Rectal smooth muscle tissue (tissue), 1 donor: ENCODE measurements around the gene FARSB.

Experiments
- H3K27ac ChIP-seq: one replicate; pipeline ENCODE4 v1.7.0; 2013; ENCODE audit warnings: low read depth, low read length, inconsistent platforms
- H3K27me3 ChIP-seq: one replicate; pipeline ENCODE4 v1.7.0; 2013; ENCODE audit warnings: low read length; ENCODE audit not compliant: control insufficient read depth, insufficient read depth
- H3K36me3 ChIP-seq: one replicate; pipeline ENCODE4 v1.7.0; 2013; ENCODE audit warnings: low read length; ENCODE audit not compliant: control insufficient read depth, insufficient read depth
- H3K4me1 ChIP-seq: one replicate; pipeline ENCODE4 v1.7.0; 2013; ENCODE audit warnings: low read length; ENCODE audit not compliant: control insufficient read depth, insufficient read depth
- H3K4me3 ChIP-seq: one replicate; pipeline ENCODE4 v1.7.0; 2013; ENCODE audit warnings: low read length
- H3K9ac ChIP-seq: one replicate; pipeline ENCODE4 v1.7.0; 2013; ENCODE audit warnings: low read length

Gene FARSB

GRCh38 chr2:222525811-222526210, 130.1 kb downstream of the FARSB start:
- Histone ChIP-seq H3K27ac (no peak overlapping the region), H3K9ac (no peak overlapping the region), H3K27me3 (no peaks in the 10 kb centered on the region), H3K4me1 (no peaks in the 10 kb centered on the region), H3K36me3 (no peaks in the 10 kb centered on the region), H3K4me3 (no peak overlapping the region)

GRCh38 chr2:222523783-222524544, 131.9 kb downstream of the FARSB start:
- Histone ChIP-seq H3K4me3 (no peak overlapping the region), H3K4me1 (no peaks in the 10 kb centered on the region), H3K9ac (no peak overlapping the region), H3K36me3 (no peaks in the 10 kb centered on the region), H3K27ac (no peak overlapping the region), H3K27me3 (no peaks in the 10 kb centered on the region)

GRCh38 chr2:222522082-222522481, 133.8 kb downstream of the FARSB start:
- no peak overlapping the region for H3K27ac ChIP-seq
- no peaks in the 10 kb centered on the region for H3K4me1 ChIP-seq
- H3K4me3 ChIP-seq = no peak overlapping the region
- no peak overlapping the region for H3K9ac ChIP-seq
- H3K36me3 ChIP-seq = no peaks in the 10 kb centered on the region
- no peaks in the 10 kb centered on the region for H3K27me3 ChIP-seq

GRCh38 chr2:222521099-222521498, 134.8 kb downstream of the FARSB start:
- no peak overlapping the region for H3K9ac ChIP-seq
- no peak overlapping the region for H3K27ac ChIP-seq
- no peak overlapping the region for H3K4me3 ChIP-seq
- H3K36me3 ChIP-seq = no peaks in the 10 kb centered on the region
- H3K27me3 ChIP-seq = no peaks in the 10 kb centered on the region
- no peaks in the 10 kb centered on the region for H3K4me1 ChIP-seq
